Hepatocyte (in vitro differentiated cells): ENCODE results near the gene GSTA5.
"Not testable (repeated sequence)": the region's sequence is repeated elsewhere in the genome, so short reads cannot be mapped to it uniquely, and the experiment has no call there.

Experiments used
- EZH2 ChIP-seq: fragments of 200-600 bp; sonication (generic); IDR thresholded peaks from 2 replicates; pipeline ENCODE4 v1.6.1; 2016; ENCODE audit warnings: antibody characterized with exemption, mild to moderate bottlenecking, borderline replicate concordance
- TF ChIP-seq, protein P1 (sequence below): fragments of 200-600 bp; sonication (generic); IDR thresholded peaks from 2 replicates; pipeline ENCODE4 v1.5.1; 2016; ENCODE audit warnings: antibody characterized with exemption, mild to moderate bottlenecking; ENCODE audit not compliant: poor library complexity

GRCh38 chr6:52830869-52831268 lies 9.7 kb downstream of the GSTA5 start:
- TF ChIP-seq, protein P1, sequence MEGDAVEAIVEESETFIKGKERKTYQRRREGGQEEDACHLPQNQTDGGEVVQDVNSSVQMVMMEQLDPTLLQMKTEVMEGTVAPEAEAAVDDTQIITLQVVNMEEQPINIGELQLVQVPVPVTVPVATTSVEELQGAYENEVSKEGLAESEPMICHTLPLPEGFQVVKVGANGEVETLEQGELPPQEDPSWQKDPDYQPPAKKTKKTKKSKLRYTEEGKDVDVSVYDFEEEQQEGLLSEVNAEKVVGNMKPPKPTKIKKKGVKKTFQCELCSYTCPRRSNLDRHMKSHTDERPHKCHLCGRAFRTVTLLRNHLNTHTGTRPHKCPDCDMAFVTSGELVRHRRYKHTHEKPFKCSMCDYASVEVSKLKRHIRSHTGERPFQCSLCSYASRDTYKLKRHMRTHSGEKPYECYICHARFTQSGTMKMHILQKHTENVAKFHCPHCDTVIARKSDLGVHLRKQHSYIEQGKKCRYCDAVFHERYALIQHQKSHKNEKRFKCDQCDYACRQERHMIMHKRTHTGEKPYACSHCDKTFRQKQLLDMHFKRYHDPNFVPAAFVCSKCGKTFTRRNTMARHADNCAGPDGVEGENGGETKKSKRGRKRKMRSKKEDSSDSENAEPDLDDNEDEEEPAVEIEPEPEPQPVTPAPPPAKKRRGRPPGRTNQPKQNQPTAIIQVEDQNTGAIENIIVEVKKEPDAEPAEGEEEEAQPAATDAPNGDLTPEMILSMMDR = not testable (repeated sequence)
- not testable (repeated sequence) for TF ChIP-seq EZH2
